DMS53 treated with DMSO at 0.1 percent for 48 hours (cell line): ENCODE data around the gene MRPS30.
"Not testable (repeated sequence)": the region's sequence is repeated elsewhere in the genome, so short reads cannot be mapped to it uniquely, and the experiment has no call there.

Experiments
- DNase-seq: peaks from one replicate; lab custom pipeline; 2025; ENCODE audit not compliant: unreplicated experiment; lab: John Stamatoyannopoulos, UW

Gene MRPS30

GRCh38 chr5:44808435-44809214 lies at the start of gene MRPS30:
TSS of gene MRPS30 (plus strand) at chr5:44808947. CDS start at chr5:44808963, 16 bp downstream.
- peak; percentile 93 for DNase-seq

GRCh38 chr5:44769200-44769876 lies 39.4 kb upstream of the MRPS30 start:
- DNase-seq: no peak

- no peak for DNase-seq
These were observed 38.9 kb upstream of the MRPS30 start for GRCh38 chr5:44769877-44770209.

- DNase-seq: no peak
These were observed 37.7 kb upstream of the MRPS30 start for GRCh38 chr5:44770780-44771717.

GRCh38 chr5:44772397-44772796 lies 36.4 kb upstream of the MRPS30 start:
- not testable (repeated sequence) for DNase-seq

- DNase-seq: peak; percentile 34
These were observed 34.4 kb upstream of the MRPS30 start for GRCh38 chr5:44774279-44774880.

- no peak for DNase-seq
These were observed 29.6 kb upstream of the MRPS30 start for GRCh38 chr5:44779167-44779566.

GRCh38 chr5:44783634-44784315 lies 25.0 kb upstream of the MRPS30 start:
- DNase-seq: no peak

GRCh38 chr5:44787731-44788130 lies 21.0 kb upstream of the MRPS30 start:
- DNase-seq: no peak

- not testable (repeated sequence) for DNase-seq
These were observed 19.3 kb upstream of the MRPS30 start for GRCh38 chr5:44789372-44789995.

- not testable (repeated sequence) for DNase-seq
These were observed 16.6 kb upstream of the MRPS30 start for GRCh38 chr5:44792031-44792673.

- no peak for DNase-seq
These were observed 14.4 kb upstream of the MRPS30 start for GRCh38 chr5:44794371-44794770.

- DNase-seq: no peak
These were observed 13.3 kb upstream of the MRPS30 start for GRCh38 chr5:44795496-44795895.

- DNase-seq: no peak
These were observed 10.9 kb upstream of the MRPS30 start for GRCh38 chr5:44797841-44798240.

- DNase-seq: no peak
These were observed 6.8 kb upstream of the MRPS30 start for GRCh38 chr5:44801992-44802391.

- no peak for DNase-seq
These were observed 2.1 kb upstream of the MRPS30 start for GRCh38 chr5:44806608-44807007.

- DNase-seq: no peak
These were observed 1.5 kb upstream of the MRPS30 start for GRCh38 chr5:44807269-44807668.

- DNase-seq: peak; percentile 39
These were observed 638 bp downstream of the MRPS30 start for GRCh38 chr5:44809215-44809955.

- no peak for DNase-seq
These were observed 1.2 kb downstream of the MRPS30 start for GRCh38 chr5:44809956-44810420.
